ENCODE results near the gene PROSER2. TPM values are rescaled to one million over a fixed set of nuclear protein-coding genes. Genes with fewer than 3 reads are reported as not detected.

Gene PROSER2
- total RNA-seq, 2 experiments from 2014 or later, result 0.29 to 0.74 TPM

DNA sequence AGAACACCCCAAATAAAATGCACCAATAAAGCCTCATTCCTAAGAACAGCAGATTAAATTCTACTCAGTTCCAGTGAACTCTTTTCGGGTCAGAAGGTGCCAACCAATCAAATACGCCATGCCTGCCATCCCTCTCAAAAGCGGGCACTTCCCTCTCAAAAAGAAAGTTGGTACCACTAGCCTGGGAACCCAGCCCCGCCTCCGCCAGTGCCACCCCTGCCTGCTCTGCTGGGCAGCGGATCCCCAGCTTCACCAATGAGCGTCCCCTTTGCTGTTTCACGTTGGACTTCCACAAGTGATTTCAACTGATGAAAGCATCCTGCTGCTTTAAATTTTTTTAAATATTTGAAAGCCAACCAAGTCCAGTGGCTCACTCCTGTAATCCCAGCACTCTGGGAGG is 33.2 kb upstream of the PROSER2 start:
- Mint-ChIP-seq H3K4me3 (no peak overlapping the region), H3K9me3 (ENCODE audit: insufficient read depth) (no peaks in the 10 kb centered on the region), H3K27ac (no peak overlapping the region), H3K27me3 (ENCODE audit: low read depth) (peaks cover 6% of the 10 kb centered on the region), H3K36me3 (ENCODE audit: low read depth) (no peaks in the 10 kb centered on the region), H3K4me1 (ENCODE audit: low read depth) (no peaks in the 10 kb centered on the region)
- ATAC-seq (no peak), DNase-seq (no peak)
- CTCF ChIA-PET, result interaction anchor here (1.4 to 2.8 kb wide), 4 partner anchors 8 to 197 kb away, joined by 3 to 15 read pairs (median 6); no protein-coding TSS in a partner anchor
- POLR2A ChIA-PET, result no interaction called here

DNA sequence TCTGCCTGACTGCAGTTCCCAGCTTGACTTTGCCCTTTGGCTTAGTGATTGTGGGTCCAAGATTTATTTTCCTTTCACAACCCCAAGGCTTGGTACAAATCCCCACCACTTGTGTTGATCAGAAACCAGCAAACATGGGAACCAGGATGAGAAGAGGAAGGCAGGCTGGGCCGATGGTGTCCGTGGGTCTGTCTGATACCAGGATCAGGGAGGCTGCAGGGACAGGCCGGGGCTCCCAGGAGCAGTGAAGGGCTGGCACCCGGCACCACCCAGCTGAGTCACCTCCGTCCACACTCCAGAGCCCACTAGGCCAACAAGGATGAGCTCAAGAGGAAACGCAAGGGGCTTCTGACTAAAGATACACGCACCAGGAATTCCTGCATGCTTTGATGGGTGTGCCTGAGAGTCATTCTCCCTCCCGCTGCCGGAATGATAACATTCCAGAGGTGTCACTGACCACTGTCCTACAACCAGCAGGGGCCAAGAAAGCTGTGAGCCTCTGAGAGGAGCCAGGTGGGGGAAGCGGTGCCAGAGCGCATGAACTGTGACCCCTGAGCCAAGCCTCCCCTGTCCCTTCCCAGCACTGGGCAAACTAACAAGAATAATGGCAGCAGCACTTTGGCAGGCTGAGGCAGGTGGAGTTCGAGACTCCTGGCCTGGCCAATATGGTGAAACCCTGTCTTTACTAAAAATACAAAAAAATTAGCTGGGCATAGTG is 29.2 kb upstream of the PROSER2 start:
- ATAC-seq (no peak), DNase-seq (no peak)
- Mint-ChIP-seq H3K36me3 (ENCODE audit: low read depth) (no peaks in the 10 kb centered on the region), H3K27me3 (ENCODE audit: low read depth) (peaks cover 3% of the 10 kb centered on the region), H3K4me1 (ENCODE audit: low read depth) (peaks cover 3% of the 10 kb centered on the region), H3K9me3 (ENCODE audit: insufficient read depth) (no peaks in the 10 kb centered on the region), H3K4me3 (no peak overlapping the region), H3K27ac (no peak overlapping the region)
- CTCF ChIA-PET, result interaction anchor here (1.8 kb wide), 1 partner anchor 192 kb away, joined by 7 read pairs; no protein-coding TSS in a partner anchor
- POLR2A ChIA-PET, result no interaction called here

DNA sequence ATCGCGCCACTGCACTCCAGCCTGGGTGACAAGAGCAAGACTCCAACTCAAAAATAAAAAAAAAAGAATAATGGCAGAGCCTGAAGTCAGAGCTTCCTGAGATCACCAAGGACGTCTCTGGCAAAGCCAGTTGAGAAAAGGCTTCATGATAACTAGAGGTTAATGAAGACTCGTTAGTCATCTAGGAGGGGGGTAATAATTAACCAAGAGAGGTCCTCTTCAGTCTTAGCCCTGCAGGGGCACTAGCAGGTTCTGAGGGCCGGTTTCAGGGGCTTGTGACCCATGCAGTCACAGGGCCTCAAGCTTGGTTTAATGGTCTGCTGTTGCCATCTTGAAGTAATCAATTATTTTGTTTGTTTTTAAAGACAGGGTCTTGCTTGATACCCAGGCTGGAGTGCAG is 28.6 kb upstream of the PROSER2 start:
- DNase-seq, result no peak
- ChIA-PET CTCF (interaction anchor here (1.8 kb wide), 1 partner anchor 192 kb away, joined by 7 read pairs; no protein-coding TSS in a partner anchor), POLR2A (no interaction called here)

DNA sequence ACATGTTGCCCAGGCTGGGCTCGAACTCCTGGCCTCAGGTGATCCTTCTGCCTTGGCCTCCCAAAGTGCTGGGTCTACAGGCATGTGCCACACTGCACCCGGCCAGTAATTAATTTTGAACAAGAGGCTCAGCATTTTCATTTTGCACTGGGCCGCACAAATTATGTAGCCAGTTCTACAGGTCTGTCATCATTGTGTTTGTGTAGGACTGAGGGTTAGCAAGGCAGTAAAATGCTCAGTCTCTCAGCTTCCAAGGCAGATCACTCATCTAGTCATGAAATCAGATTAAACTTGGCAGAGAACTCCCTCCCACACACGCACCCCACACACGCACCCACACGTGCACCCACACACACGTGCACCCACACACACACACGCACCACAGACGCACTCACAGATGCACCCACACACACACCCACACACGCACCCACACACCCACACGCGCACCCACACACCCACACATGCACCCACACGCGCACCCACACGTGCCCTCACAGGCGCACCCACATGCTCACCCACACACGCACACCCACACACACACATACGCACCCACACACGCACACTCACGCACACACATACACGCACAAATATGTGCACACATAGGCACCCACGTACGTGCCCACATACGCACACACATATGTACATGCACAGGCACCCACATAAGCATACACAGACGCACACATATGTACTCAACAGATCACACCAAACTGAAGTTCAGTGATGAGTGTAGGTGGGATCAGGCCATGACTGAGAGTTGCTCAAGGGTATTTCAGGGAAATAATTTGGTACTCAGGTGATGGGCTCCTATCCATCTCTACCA is 27.8 kb upstream of the PROSER2 start:
- DNase-seq (no peak), ATAC-seq (no peak)
- no peaks in the 10 kb centered on the region for H3K36me3 Mint-ChIP-seq (ENCODE audit: low read depth)
- CTCF ChIA-PET, result interaction anchor here (1.8 kb wide), 1 partner anchor 191 kb away, joined by 7 read pairs; no protein-coding TSS in a partner anchor
- H3K27ac Mint-ChIP-seq, result no peak overlapping the region
- POLR2A ChIA-PET, result no interaction called here
- peaks cover 4% of the 10 kb centered on the region for H3K4me1 Mint-ChIP-seq (ENCODE audit: low read depth)
- no peak overlapping the region for H3K4me3 Mint-ChIP-seq
- H3K9me3 Mint-ChIP-seq (ENCODE audit: insufficient read depth), result no peaks in the 10 kb centered on the region
- peaks cover 3% of the 10 kb centered on the region for H3K27me3 Mint-ChIP-seq (ENCODE audit: low read depth)

More for the DNA sequence above, 28.6 kb upstream of the PROSER2 start:
- H3K9me3 Mint-ChIP-seq (ENCODE audit: insufficient read depth), result no peaks in the 10 kb centered on the region
- no peak overlapping the region for H3K4me3 Mint-ChIP-seq
- no peak overlapping the region for H3K27ac Mint-ChIP-seq
- H3K36me3 Mint-ChIP-seq (ENCODE audit: low read depth), result no peaks in the 10 kb centered on the region
- ATAC-seq, result no peak
- H3K27me3 Mint-ChIP-seq (ENCODE audit: low read depth), result peaks cover 3% of the 10 kb centered on the region
- H3K4me1 Mint-ChIP-seq (ENCODE audit: low read depth), result peaks cover 4% of the 10 kb centered on the region

DNA sequence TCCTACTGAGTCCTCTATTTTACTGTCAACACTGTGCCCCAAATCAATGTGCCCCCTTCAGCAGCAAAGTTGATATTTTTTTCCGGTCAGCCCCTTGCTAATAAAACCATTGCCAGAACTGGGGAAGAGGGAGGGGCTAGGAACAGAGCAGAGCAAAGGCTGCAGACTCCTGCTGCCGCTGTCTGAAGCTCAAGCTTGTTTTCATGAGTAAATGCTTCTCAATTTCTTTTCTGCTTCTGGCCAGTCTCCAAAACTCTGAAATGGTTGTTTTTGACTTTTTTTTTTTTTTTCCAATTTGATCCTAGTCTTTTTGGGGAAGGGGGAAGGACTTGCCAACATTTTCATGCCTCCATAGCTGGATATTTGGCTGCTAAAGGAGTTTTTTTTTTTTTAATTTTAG is 26.7 kb upstream of the PROSER2 start:
- H3K4me1 Mint-ChIP-seq (ENCODE audit: low read depth), result peaks cover 4% of the 10 kb centered on the region
- ATAC-seq (no peak), DNase-seq (no peak)
- H3K9me3 Mint-ChIP-seq (ENCODE audit: insufficient read depth), result no peaks in the 10 kb centered on the region
- ChIA-PET CTCF (interaction anchor here (0.7 kb wide), 1 partner anchor 13 kb away, joined by 3 read pairs; no protein-coding TSS in a partner anchor), POLR2A (no interaction called here)
- peaks cover 3% of the 10 kb centered on the region for H3K27me3 Mint-ChIP-seq (ENCODE audit: low read depth)
- H3K27ac Mint-ChIP-seq, result no peak overlapping the region
- no peaks in the 10 kb centered on the region for H3K36me3 Mint-ChIP-seq (ENCODE audit: low read depth)
- H3K4me3 Mint-ChIP-seq, result no peak overlapping the region

DNA sequence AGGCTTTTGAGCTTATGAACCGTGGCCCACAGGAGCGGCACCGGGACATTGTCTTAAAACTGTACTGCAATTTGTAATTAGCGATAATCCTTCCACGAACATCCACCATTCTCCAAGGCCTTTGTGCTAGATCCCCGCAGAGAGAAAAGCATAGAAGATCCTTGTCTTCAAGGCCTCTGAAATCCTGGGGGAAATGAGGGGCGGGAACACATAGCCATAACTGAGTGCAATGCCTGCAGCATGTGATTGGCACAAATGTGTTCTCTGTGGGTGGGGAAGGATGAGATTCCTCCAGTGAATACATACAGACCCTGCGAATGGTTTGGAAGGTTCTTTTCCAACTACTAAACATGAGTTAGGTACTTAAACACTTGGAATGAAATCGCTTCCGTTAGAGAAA is 25.9 kb upstream of the PROSER2 start:
- Mint-ChIP-seq H3K4me3 (no peak overlapping the region), H3K27me3 (ENCODE audit: low read depth) (peaks cover 2% of the 10 kb centered on the region), H3K4me1 (ENCODE audit: low read depth) (peaks cover 4% of the 10 kb centered on the region), H3K9me3 (ENCODE audit: insufficient read depth) (no peaks in the 10 kb centered on the region), H3K36me3 (ENCODE audit: low read depth) (no peaks in the 10 kb centered on the region), H3K27ac (no peak overlapping the region)
- DNase-seq, result no peak
- ChIA-PET CTCF (interaction anchor here (0.7 to 2.6 kb wide), 2 partner anchors 15 to 109 kb away, joined by 3 to 9 read pairs; no protein-coding TSS in a partner anchor), POLR2A (no interaction called here)
- ATAC-seq, result no peak

DNA sequence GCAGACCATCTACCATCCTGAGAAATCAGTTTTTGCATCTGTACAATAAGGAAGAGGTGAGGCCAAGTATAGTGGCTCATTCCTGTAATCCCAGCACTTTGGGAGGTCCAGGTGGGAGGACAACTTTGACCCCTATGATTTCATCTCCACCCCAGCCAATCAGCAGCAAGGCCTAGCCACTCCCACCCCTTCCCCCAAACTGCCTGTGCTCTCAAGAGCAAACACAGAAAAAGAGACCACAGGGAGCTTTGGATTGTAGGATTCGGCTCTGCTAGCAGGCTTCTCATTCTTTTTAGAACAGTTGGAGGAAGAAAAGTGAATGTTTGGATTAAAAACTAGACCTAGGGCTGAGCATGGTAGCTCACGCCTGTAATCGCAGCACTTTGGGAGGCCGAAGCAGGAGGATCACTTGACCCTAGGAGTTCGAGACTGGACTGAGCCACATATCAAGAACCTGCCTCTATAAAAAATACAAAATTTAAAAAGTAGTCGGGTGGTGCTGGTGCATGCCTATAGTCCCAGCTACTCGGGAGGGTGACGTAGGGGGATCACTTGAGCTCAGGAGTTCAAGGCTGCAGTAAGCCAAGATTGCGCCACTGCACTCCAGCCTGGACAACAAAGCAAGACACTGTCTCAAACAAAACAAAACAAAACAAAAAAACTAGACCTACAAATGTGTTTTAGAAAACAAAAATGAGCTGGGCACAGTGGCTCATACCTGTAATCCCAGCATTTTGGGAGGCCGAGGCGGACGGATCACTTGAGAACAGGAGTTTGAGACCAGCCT is 25.1 kb upstream of the PROSER2 start:
- no peak for DNase-seq
- Mint-ChIP-seq H3K27ac (no peak overlapping the region), H3K4me3 (no peak overlapping the region), H3K4me1 (ENCODE audit: low read depth) (peaks cover 4% of the 10 kb centered on the region), H3K27me3 (ENCODE audit: low read depth) (no peaks in the 10 kb centered on the region), H3K36me3 (ENCODE audit: low read depth) (no peaks in the 10 kb centered on the region), H3K9me3 (ENCODE audit: insufficient read depth) (no peaks in the 10 kb centered on the region)
- ChIA-PET CTCF (interaction anchor here (2.6 kb wide), 1 partner anchor 15 kb away, joined by 9 read pairs; no protein-coding TSS in a partner anchor), POLR2A (no interaction called here)
- no peak for ATAC-seq

DNA sequence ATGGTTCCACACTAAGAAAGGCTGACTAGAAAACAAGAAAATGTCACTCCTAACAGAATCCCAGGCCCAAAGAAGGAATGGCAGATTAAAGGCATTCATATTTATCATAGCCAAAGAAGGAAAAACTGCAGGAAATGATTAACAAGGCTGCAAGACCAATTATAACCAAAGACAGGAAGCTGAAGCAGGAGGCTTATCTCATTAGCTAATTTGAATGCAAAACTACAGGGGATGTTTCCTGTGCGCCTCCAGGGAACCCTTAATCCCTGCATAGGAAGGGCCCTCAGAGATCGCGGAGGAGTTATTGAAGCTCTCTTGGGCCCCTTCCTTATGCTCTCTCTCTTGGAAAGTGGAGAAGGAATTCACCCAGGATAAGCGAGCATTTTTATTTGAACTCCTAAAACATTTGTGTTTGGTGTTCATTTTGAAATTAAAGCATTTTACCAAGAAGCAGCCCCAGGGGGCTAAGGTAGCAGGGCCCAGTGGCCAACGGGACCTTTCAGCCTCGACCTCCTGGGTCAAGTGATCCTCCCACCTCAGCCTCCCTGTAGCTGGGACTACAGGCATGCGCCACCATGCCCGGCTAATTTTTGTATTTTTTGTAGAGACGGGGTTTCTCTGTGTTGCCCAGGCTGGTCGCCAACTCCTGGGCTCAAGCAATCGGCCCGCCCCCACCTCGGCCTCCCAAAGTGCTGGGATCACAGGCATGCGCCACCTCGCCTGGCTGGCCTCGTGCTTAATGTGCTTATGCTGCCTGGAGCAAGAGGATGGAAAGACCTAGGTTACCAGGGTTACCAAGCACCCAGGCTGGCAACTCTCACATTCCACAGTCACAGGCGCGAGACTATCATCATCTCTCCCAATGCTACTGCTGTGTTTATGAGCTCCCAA is 24.1 kb upstream of the PROSER2 start:
- Mint-ChIP-seq H3K9me3 (ENCODE audit: insufficient read depth) (no peaks in the 10 kb centered on the region), H3K27ac (no peak overlapping the region), H3K4me1 (ENCODE audit: low read depth) (peaks cover 4% of the 10 kb centered on the region), H3K4me3 (no peak overlapping the region), H3K36me3 (ENCODE audit: low read depth) (no peaks in the 10 kb centered on the region), H3K27me3 (ENCODE audit: low read depth) (no peaks in the 10 kb centered on the region)
- ATAC-seq (no peak), DNase-seq (no peak)
- CTCF ChIA-PET, result interaction anchor here (1.1 to 2.6 kb wide), 2 partner anchors 16 to 187 kb away, joined by 3 to 9 read pairs; no protein-coding TSS in a partner anchor
- POLR2A ChIA-PET, result no interaction called here

DNA sequence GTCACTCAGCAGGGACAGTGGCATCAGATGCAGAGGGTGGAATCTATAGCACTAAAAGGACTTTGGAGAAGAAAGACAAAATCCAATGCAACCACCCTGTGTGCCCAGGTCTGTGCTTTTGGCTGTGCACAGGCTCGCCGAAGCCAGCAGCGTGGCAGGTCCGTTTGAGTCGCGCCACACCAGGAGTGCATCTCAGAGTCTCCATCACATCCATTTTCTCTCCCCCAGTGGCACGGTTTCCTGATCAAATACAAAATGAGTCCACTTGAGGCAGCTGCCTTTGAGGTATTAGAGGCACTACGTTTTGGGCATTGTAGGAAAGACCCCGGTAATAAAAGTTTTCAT is 23.4 kb upstream of the PROSER2 start:
- Mint-ChIP-seq H3K36me3 (ENCODE audit: low read depth) (no peaks in the 10 kb centered on the region), H3K4me1 (ENCODE audit: low read depth) (peaks cover 4% of the 10 kb centered on the region), H3K27me3 (ENCODE audit: low read depth) (no peaks in the 10 kb centered on the region), H3K9me3 (ENCODE audit: insufficient read depth) (no peaks in the 10 kb centered on the region), H3K27ac (no peak overlapping the region), H3K4me3 (no peak overlapping the region)
- ChIA-PET CTCF (interaction anchor here (1.1 to 2.6 kb wide), 2 partner anchors 17 to 187 kb away, joined by 3 to 9 read pairs; no protein-coding TSS in a partner anchor), POLR2A (no interaction called here)
- DNase-seq, result no peak
- ATAC-seq, result no peak

DNA sequence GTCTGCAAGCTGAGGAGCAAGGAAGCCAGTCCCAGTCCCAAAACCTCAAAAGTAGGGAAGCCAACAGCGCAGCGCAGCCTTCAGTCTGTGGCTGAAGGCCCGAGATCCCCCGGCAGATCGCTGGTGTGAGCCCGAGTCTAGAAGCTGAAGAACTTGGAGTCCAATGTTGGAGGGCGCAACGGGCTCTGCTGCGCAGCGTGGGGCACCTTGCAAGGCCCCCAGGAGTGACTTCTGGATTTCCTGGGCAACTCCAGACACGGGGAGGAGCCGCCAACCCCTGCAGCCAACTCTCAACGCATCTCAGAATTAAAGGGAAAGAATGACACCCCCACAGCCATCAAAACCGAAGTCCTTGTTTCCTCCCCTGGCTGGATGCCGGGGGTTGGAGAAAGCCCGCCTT is 18.8 kb upstream of the PROSER2 start:
- Mint-ChIP-seq H3K4me3 (no peak overlapping the region), H3K27ac (no peak overlapping the region), H3K27me3 (ENCODE audit: low read depth) (no peaks in the 10 kb centered on the region), H3K4me1 (ENCODE audit: low read depth) (no peaks in the 10 kb centered on the region), H3K36me3 (ENCODE audit: low read depth) (no peaks in the 10 kb centered on the region), H3K9me3 (ENCODE audit: insufficient read depth) (no peaks in the 10 kb centered on the region)
- ATAC-seq (no peak), DNase-seq (no peak)
- POLR2A ChIA-PET, result no interaction called here
- CTCF ChIA-PET, result interaction anchor here (1.1 kb wide), 1 partner anchor 16 kb away, joined by 7 read pairs; no protein-coding TSS in a partner anchor

DNA sequence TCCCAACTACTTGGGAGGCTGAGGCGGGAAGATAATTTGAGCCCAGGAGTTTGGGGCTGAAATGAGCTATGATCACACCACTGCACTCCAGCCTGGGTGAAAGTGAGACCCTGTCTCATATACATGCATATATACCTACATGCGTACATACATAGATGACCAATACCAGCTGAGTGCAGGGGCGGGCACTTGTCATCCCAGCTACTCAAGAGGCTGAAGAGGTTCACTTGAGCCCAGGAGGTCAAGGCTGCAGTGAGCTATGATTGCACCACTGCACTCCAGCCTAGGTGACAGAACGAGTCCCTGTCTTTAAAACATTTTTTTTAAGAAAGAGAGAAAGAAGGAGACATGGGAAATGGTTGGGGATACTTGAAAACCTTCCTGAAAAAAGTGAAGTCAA is 17.4 kb upstream of the PROSER2 start:
- POLR2A ChIA-PET, result no interaction called here
- no peaks in the 10 kb centered on the region for H3K36me3 Mint-ChIP-seq (ENCODE audit: low read depth)
- ATAC-seq, result no peak
- H3K4me3 Mint-ChIP-seq, result no peak overlapping the region
- H3K9me3 Mint-ChIP-seq (ENCODE audit: insufficient read depth), result no peaks in the 10 kb centered on the region
- no peak for DNase-seq
- no peaks in the 10 kb centered on the region for H3K4me1 Mint-ChIP-seq (ENCODE audit: low read depth)
- H3K27me3 Mint-ChIP-seq (ENCODE audit: low read depth), result no peaks in the 10 kb centered on the region
- CTCF ChIA-PET, result interaction anchor here (1.3 kb wide), 1 partner anchor 23 kb away, joined by 3 read pairs; no protein-coding TSS in a partner anchor
- no peak overlapping the region for H3K27ac Mint-ChIP-seq

All from activated CD8-positive, alpha-beta T cell treated with anti-CD3 and anti-CD28 coated beads, Interleukin-2, amount 10 ng/mL, durations not matched to agents 7 days and 5 days (primary cell).